Sigmoid colon (tissue), 3 donors: ENCODE data around the gene MEGF6.

Source experiments
- POLR2A ChIP-seq, 2 donors: fragments of 450-650 bp; IDR thresholded peaks; one replicate each; pipeline ENCODE4 v1.6.1; 2016; ENCODE audit warnings: antibody characterized with exemption in 2 of 2, mild to moderate bottlenecking in 2 of 2, moderate library complexity in 2 of 2
- TF ChIP-seq, protein P1 (sequence below), 4 experiments: fragments of 450-650 bp in 3 of 4; fragments of 200-600 bp in 1 of 4; IDR thresholded peaks; one replicate each; pipeline ENCODE4 v1.5.1; 2016 to 2019; ENCODE audit warnings: antibody characterized with exemption in 4 of 4, mild to moderate bottlenecking in 3 of 4, moderate library complexity in 2 of 4

DNA sequence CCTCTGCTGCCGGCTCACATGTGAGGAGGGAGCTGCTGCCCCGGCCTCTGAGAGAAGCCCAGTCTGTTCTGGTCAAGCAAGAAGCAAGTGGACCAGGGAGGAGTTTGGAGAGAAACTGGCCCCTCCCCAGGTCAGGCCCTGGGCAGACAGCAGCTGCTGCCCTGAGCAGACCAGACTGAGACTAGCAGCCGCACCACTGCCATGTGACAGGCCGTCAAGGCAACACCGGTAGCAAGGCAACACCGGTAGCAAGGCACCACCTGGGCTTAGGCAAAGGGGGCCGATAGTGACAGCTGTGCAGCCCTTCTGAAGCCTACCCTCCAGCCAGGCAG is 106.5 kb downstream of the MEGF6 start:
- TF ChIP-seq, protein P1, sequence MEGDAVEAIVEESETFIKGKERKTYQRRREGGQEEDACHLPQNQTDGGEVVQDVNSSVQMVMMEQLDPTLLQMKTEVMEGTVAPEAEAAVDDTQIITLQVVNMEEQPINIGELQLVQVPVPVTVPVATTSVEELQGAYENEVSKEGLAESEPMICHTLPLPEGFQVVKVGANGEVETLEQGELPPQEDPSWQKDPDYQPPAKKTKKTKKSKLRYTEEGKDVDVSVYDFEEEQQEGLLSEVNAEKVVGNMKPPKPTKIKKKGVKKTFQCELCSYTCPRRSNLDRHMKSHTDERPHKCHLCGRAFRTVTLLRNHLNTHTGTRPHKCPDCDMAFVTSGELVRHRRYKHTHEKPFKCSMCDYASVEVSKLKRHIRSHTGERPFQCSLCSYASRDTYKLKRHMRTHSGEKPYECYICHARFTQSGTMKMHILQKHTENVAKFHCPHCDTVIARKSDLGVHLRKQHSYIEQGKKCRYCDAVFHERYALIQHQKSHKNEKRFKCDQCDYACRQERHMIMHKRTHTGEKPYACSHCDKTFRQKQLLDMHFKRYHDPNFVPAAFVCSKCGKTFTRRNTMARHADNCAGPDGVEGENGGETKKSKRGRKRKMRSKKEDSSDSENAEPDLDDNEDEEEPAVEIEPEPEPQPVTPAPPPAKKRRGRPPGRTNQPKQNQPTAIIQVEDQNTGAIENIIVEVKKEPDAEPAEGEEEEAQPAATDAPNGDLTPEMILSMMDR (IDR thresholded peaks at IDR 0.05) = no peak
- TF ChIP-seq POLR2A (IDR thresholded peaks at IDR 0.05) = no peak
